Measurements from ENCODE around the gene FYB2. TPM values are rescaled to one million over a fixed set of nuclear protein-coding genes. Genes with fewer than 3 reads are reported as not detected.

FYB2 gene
- total RNA-seq, 1 experiment from 2014 or later = 0.47 TPM

DNA sequence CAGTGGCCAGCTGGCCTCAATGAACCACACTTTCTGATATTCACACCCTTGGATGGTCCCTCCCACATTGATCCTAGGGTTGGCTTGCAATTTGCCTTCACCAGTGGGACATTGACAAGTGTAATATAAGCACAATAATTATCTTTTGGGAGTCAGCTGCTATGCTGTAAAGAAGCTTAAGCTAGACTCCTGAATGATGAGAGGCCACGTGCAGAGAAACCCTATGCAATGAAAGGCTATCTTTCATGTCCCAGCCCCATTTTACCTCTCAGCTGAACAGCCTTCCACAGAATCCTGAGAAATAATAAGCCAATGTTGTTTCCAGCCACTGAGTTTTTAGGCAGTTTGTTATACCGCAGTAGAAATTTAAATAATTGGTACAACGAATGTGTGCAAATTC is 24.3 kb upstream of the FYB2 start:
- Histone ChIP-seq H3K9me3 (ENCODE audit: low read depth, low read length, poor library complexity, severe bottlenecking) (no peaks in the 10 kb centered on the region), H3K36me3 (ENCODE audit: insufficient read depth, low read length, poor library complexity, severe bottlenecking) (no peaks in the 10 kb centered on the region), H3K4me1 (ENCODE audit: insufficient read depth, low read length, poor library complexity, severe bottlenecking) (no peaks in the 10 kb centered on the region), H3K27me3 (replicated peaks; ENCODE audit: insufficient read depth, low read depth, low read length, poor library complexity) (no peaks in the 10 kb centered on the region), H3K27ac (ENCODE audit: low read depth, low read length, poor library complexity, severe bottlenecking) (no peak overlapping the region), H3K4me3 (ENCODE audit: low read depth, low read length, poor library complexity, severe bottlenecking) (no peak overlapping the region)
- TF ChIP-seq EZH2 (IDR thresholded peaks at IDR 0.05; ENCODE audit: borderline replicate concordance, low read depth, low read length, poor library complexity, severe bottlenecking) = no peak
- TF ChIP-seq, protein P1, sequence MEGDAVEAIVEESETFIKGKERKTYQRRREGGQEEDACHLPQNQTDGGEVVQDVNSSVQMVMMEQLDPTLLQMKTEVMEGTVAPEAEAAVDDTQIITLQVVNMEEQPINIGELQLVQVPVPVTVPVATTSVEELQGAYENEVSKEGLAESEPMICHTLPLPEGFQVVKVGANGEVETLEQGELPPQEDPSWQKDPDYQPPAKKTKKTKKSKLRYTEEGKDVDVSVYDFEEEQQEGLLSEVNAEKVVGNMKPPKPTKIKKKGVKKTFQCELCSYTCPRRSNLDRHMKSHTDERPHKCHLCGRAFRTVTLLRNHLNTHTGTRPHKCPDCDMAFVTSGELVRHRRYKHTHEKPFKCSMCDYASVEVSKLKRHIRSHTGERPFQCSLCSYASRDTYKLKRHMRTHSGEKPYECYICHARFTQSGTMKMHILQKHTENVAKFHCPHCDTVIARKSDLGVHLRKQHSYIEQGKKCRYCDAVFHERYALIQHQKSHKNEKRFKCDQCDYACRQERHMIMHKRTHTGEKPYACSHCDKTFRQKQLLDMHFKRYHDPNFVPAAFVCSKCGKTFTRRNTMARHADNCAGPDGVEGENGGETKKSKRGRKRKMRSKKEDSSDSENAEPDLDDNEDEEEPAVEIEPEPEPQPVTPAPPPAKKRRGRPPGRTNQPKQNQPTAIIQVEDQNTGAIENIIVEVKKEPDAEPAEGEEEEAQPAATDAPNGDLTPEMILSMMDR (conservative IDR thresholded peaks at IDR 0.05; ENCODE audit: low read depth, low read length) = no peak
- ChIA-PET CTCF (no interaction called here), POLR2A (ENCODE audit: low non-redundant PET) (no interaction called here)
- intact Hi-C loops (cut with micrococcal nuclease; ENCODE audit: unreplicated experiment) = no loop called here
- DNase-seq (ENCODE audit: low spot score) = no peak
- no TSS peak for BruUV-seq (replicated peaks)

DNA sequence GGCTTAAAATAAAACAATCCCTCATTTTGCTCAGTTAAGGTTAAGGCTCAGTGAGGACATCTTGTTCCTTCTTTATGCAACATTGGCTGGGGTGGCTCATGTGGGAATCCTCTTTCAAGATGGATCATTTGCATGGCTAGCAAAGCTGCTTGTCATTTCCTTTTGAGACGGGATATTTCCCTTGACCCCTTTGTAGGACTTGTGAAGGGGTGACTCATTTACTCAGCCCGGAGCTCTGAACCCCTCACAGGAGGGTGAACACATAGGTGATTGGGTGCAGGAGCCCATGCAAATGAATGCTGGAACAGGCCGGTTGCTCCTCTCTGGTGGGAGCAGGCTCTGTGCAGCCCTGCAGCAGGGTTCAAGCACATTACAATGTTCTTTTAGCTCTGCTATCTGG is 19.6 kb upstream of the FYB2 start:
- Histone ChIP-seq H3K9me3 (ENCODE audit: low read depth, low read length, poor library complexity, severe bottlenecking) (no peaks in the 10 kb centered on the region), H3K27me3 (replicated peaks; ENCODE audit: insufficient read depth, low read depth, low read length, poor library complexity) (no peaks in the 10 kb centered on the region), H3K27ac (ENCODE audit: low read depth, low read length, poor library complexity, severe bottlenecking) (no peak overlapping the region), H3K4me1 (ENCODE audit: insufficient read depth, low read length, poor library complexity, severe bottlenecking) (no peaks in the 10 kb centered on the region), H3K4me3 (ENCODE audit: low read depth, low read length, poor library complexity, severe bottlenecking) (no peak overlapping the region), H3K36me3 (ENCODE audit: insufficient read depth, low read length, poor library complexity, severe bottlenecking) (no peaks in the 10 kb centered on the region)
- CTCF ChIA-PET = no interaction called here
- DNase-seq (ENCODE audit: low spot score) = no peak
- intact Hi-C loops (cut with micrococcal nuclease; ENCODE audit: unreplicated experiment) = loop anchor here (10.0 kb wide), 1 partner anchor 1206 kb away; no protein-coding TSS in a partner anchor
- TF ChIP-seq EZH2 (IDR thresholded peaks at IDR 0.05; ENCODE audit: borderline replicate concordance, low read depth, low read length, poor library complexity, severe bottlenecking) = no peak
- TF ChIP-seq, protein P1 (conservative IDR thresholded peaks at IDR 0.05; ENCODE audit: low read depth, low read length) = no peak
- POLR2A ChIA-PET (ENCODE audit: low non-redundant PET) = no interaction called here
- no TSS peak for BruUV-seq (replicated peaks)

DNA sequence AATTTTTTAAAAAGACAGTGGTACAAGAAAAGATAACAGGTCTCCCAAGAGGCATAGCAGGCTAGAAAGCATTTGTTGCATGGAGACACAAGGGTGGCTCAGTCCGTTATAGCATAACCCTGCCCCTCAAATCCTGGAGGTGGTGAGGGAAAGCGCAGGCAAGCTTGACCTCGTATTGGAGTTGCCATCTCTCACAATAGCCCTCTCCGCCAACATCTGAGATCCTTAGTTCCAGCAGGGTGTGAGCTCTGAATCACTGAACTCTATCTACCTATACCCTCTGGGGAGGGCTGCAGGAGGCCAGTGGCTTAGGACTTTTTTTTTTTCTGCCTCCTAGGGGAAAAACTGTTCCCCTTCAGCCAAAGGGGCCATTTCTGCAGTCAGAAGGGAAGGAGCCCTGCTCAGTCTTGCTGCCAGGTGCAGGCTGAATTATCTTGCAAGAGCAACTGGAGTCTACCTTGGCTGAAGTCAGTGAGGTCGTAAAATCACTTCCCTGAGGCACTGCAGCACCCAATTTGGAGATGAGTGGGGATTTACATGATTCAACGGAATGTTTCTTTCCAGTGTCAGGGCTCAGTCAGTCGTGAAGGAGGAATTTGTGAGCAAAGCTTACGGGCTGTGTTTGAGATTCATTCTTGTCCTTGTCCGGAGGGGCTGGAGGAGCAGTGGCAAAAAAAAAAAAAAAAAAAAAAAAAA is 18.2 kb upstream of the FYB2 start:
- CTCF ChIA-PET = no interaction called here
- TF ChIP-seq EZH2 (IDR thresholded peaks at IDR 0.05; ENCODE audit: borderline replicate concordance, low read depth, low read length, poor library complexity, severe bottlenecking) = no peak
- TF ChIP-seq, protein P1 (conservative IDR thresholded peaks at IDR 0.05; ENCODE audit: low read depth, low read length) = no peak
- POLR2A ChIA-PET (ENCODE audit: low non-redundant PET) = no interaction called here
- no peaks in the 10 kb centered on the region for H3K9me3 ChIP-seq (ENCODE audit: low read depth, low read length, poor library complexity, severe bottlenecking)
- no peak overlapping the region for H3K27ac ChIP-seq (ENCODE audit: low read depth, low read length, poor library complexity, severe bottlenecking)
- no peak overlapping the region for H3K4me3 ChIP-seq (ENCODE audit: low read depth, low read length, poor library complexity, severe bottlenecking)
- no peak for DNase-seq (ENCODE audit: low spot score)
- H3K36me3 ChIP-seq (ENCODE audit: insufficient read depth, low read length, poor library complexity, severe bottlenecking) = no peaks in the 10 kb centered on the region
- H3K4me1 ChIP-seq (ENCODE audit: insufficient read depth, low read length, poor library complexity, severe bottlenecking) = peaks cover 2% of the 10 kb centered on the region
- intact Hi-C loops (cut with micrococcal nuclease; ENCODE audit: unreplicated experiment) = loop anchor here (10.0 kb wide), 1 partner anchor 1207 kb away; no protein-coding TSS in a partner anchor
- H3K27me3 ChIP-seq (replicated peaks; ENCODE audit: insufficient read depth, low read depth, low read length, poor library complexity) = no peaks in the 10 kb centered on the region
- no TSS peak for BruUV-seq (replicated peaks)
